ENCODE measurements around the gene ADD1. TPM values are rescaled to one million over a fixed set of nuclear protein-coding genes. Genes with fewer than 3 reads are reported as not detected.
A peak's percentile ranks its signal among the peaks of the same experiment; 100 is the strongest.

Gene ADD1
- total RNA-seq, 1 donor from 2014 or later, result 276 TPM

DNA sequence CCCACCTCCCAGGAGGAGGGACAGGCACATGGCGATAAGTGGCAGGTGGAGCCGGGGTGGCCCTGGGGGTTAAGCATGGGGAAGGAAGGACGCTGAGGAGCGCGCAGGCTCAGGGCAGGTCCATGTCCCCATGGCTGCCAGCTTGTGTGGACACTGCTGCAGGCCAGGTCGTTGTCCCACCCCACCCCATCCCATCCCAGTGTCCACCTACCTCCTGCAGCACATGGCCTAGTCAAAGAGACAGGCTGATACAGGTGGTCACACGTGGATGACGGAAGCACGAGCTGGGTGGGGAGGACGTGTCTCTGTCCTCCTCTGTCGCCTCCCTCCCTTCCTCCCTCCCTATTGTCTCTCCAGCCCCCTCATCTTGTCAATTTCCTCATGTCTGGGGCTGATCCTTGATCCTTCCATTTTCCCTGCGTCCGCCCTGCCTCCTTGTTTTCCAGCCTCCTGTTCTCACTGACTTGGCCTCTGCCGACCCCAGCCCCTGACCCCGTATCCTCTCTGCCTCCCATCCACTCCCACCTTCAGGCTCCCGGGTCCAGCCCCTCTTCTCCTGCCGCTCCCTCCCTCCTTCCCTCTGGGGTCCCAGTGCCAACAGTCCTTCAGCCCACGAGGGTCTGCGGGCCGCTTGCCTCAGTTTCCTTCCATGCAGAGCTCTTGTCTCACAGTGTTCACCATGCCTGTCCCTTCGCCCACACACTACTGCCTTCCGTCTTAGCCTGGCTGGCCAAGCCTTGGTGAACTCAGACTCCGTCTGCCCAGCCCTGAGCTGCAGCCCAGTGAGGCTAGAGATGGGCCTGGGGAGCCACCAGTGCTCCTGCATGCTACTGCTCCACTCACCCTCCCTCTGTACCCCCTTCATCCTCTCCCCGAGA lies 15.5 kb upstream of the ADD1 start:
- Mint-ChIP-seq H3K9me3 (ENCODE audit: unreplicated experiment) (peaks cover 2% of the 10 kb centered on the region), H3K27me3 (ENCODE audit: unreplicated experiment) (no peaks in the 10 kb centered on the region), H3K36me3 (ENCODE audit: unreplicated experiment) (peaks cover 7% of the 10 kb centered on the region), H3K4me1 (ENCODE audit: low read depth, unreplicated experiment) (peaks cover 2% of the 10 kb centered on the region), H3K4me3 (ENCODE audit: unreplicated experiment) (no peak overlapping the region), H3K27ac (ENCODE audit: unreplicated experiment) (no peak overlapping the region)
- TF ChIP-seq, protein P1, sequence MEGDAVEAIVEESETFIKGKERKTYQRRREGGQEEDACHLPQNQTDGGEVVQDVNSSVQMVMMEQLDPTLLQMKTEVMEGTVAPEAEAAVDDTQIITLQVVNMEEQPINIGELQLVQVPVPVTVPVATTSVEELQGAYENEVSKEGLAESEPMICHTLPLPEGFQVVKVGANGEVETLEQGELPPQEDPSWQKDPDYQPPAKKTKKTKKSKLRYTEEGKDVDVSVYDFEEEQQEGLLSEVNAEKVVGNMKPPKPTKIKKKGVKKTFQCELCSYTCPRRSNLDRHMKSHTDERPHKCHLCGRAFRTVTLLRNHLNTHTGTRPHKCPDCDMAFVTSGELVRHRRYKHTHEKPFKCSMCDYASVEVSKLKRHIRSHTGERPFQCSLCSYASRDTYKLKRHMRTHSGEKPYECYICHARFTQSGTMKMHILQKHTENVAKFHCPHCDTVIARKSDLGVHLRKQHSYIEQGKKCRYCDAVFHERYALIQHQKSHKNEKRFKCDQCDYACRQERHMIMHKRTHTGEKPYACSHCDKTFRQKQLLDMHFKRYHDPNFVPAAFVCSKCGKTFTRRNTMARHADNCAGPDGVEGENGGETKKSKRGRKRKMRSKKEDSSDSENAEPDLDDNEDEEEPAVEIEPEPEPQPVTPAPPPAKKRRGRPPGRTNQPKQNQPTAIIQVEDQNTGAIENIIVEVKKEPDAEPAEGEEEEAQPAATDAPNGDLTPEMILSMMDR (IDR thresholded peaks at IDR 0.05; ENCODE audit: partially characterized antibody, unreplicated experiment), result no peak
- DNase-seq, result peak; percentile 12

DNA sequence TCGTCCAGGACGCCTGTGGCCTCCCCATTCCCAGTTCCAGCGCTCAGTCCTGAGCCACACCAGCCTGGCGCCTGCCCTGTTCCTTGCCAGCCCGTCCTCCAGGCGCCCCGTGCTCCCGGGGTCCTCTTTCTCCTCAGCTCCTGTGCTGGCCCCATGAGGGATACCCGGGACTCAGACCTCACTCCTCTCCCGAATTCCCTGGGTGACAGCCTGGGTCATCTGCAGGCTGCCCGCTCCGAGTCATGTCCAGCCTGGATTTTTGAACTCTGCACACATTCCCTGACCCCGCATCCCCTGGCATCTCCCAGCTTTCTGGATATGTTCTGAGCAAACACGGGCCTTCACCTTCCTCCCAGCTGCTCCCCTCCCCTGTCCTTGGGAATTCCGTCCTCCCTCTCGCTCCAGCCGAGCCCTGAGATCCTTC lies 14.9 kb upstream of the ADD1 start:
- Mint-ChIP-seq H3K4me3 (ENCODE audit: unreplicated experiment) (no peak overlapping the region), H3K4me1 (ENCODE audit: low read depth, unreplicated experiment) (peaks cover 2% of the 10 kb centered on the region), H3K36me3 (ENCODE audit: unreplicated experiment) (peaks cover 7% of the 10 kb centered on the region), H3K9me3 (ENCODE audit: unreplicated experiment) (peaks cover 2% of the 10 kb centered on the region), H3K27ac (ENCODE audit: unreplicated experiment) (no peak overlapping the region), H3K27me3 (ENCODE audit: unreplicated experiment) (no peaks in the 10 kb centered on the region)
- TF ChIP-seq, protein P1 (IDR thresholded peaks at IDR 0.05; ENCODE audit: partially characterized antibody, unreplicated experiment), result no peak
- DNase-seq, result peak; percentile 14

DNA sequence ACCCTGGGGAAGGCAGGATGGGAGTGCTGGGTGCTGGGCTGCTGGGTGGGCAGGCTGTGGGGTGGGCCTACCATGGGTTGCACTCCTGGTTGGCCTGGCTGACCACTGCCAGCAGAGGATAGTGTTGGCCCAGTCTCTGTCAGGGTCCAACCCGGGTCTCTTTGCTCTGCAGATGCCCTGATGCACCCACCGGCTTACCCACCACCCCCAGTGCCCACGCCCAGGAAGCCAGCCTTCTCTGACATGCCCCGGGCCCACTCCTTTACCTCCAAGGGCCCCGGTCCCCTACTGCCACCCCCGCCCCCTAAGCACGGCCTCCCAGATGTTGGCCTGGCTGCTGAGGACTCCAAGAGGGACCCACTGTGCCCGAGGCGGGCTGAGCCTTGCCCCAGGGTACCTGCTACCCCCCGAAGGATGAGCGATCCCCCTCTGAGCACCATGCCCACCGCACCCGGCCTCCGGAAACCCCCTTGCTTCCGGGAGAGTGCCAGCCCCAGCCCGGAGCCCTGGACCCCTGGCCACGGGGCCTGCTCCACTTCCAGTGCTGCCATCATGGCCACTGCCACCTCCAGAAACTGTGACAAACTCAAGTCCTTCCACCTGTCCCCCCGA lies 14.2 kb upstream of the ADD1 start:
- Mint-ChIP-seq H3K27me3 (ENCODE audit: unreplicated experiment) (no peaks in the 10 kb centered on the region), H3K27ac (ENCODE audit: unreplicated experiment) (no peak overlapping the region), H3K36me3 (ENCODE audit: unreplicated experiment) (peaks cover 7% of the 10 kb centered on the region), H3K4me1 (ENCODE audit: low read depth, unreplicated experiment) (peaks cover 2% of the 10 kb centered on the region), H3K9me3 (ENCODE audit: unreplicated experiment) (peaks cover 2% of the 10 kb centered on the region), H3K4me3 (ENCODE audit: unreplicated experiment) (no peak overlapping the region)
- TF ChIP-seq, protein P1 (IDR thresholded peaks at IDR 0.05; ENCODE audit: partially characterized antibody, unreplicated experiment), result no peak
- DNase-seq, result peak; percentile 11

DNA sequence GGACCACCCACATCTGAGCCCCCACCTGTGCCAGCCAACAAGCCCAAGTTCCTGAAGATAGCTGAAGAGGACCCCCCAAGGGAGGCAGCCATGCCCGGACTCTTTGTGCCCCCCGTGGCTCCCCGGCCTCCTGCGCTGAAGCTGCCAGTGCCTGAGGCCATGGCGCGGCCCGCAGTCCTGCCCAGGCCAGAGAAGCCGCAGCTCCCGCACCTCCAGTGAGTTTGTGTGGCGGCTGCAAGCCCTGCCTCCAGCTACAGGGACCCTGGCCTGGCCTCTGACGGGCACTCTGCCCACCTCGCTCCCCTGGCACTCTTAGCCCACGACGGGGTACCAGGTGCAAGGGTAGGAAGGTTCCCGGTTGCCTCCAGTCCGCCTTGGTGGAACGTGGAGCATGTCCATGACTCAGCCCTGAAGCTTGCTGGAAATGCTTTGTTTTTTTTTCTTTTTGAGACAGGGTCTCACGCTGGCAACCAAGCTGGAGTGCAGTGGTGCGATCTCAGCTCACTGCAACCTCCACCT lies 13.7 kb upstream of the ADD1 start:
- Mint-ChIP-seq H3K4me1 (ENCODE audit: low read depth, unreplicated experiment) (peaks cover 2% of the 10 kb centered on the region), H3K36me3 (ENCODE audit: unreplicated experiment) (peaks cover 7% of the 10 kb centered on the region), H3K9me3 (ENCODE audit: unreplicated experiment) (peaks cover 2% of the 10 kb centered on the region), H3K27me3 (ENCODE audit: unreplicated experiment) (peaks cover 2% of the 10 kb centered on the region), H3K27ac (ENCODE audit: unreplicated experiment) (no peak overlapping the region), H3K4me3 (ENCODE audit: unreplicated experiment) (no peak overlapping the region)
- TF ChIP-seq, protein P1 (IDR thresholded peaks at IDR 0.05; ENCODE audit: partially characterized antibody, unreplicated experiment), result no peak
- no peak for DNase-seq
